Endothelial cell of umbilical vein (primary cell): Measurements from ENCODE around the gene CLIP1.

ENCODE experiments used
- EZH2 ChIP-seq: IDR thresholded peaks from 2 replicates; pipeline ENCODE4 v1.6.1; 2012; ENCODE audit warnings: borderline replicate concordance, low read depth, mild to moderate bottlenecking, moderate library complexity, low read length, inconsistent platforms; ENCODE audit not compliant: severe bottlenecking
- GATA2 ChIP-seq: IDR thresholded peaks from 2 replicates; pipeline ENCODE4 v1.7.0; 2011; ENCODE audit warnings: low read depth, mild to moderate bottlenecking, moderate library complexity, mixed read lengths, low read length; ENCODE audit not compliant: insufficient read length, insufficient read depth
- POLR2A ChIP-seq: IDR thresholded peaks from 2 replicates; pipeline ENCODE4 v1.6.1; 2012; ENCODE audit warnings: low read depth, mild to moderate bottlenecking, control low read depth, low read length

DNA sequence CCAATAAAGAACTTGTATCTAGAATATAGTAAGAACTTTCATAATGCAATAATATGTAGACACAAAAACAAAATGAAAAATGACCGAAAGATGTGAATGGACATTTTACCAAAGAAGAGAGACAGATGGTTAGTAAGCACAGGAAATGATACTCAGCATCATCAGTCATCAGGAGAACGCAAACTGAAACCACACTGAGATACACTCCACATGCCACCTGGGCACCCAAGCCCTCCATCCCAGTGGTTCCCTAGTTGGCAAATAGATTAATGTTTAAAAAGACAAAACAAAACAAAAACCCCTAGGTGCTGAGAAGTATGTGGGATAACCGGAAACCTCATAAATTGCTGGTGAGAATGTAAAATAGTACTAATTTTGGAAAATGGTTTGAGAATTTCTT, 129.4 kb downstream of the CLIP1 start:
- TF ChIP-seq POLR2A, result no peak
- no peak for TF ChIP-seq GATA2
- TF ChIP-seq EZH2, result no peak
